RWPE1 (cell line): ENCODE measurements around the gene DMBT1.

ENCODE experiments used
- CTCF ChIA-PET: fragments of 350-600 bp; sonication (Branson Sonifier 250); formaldehyde crosslinking; extraction: SDS; loops from one replicate; lab custom pipeline; 2021; lab: Yijun Ruan, JAX
- POLR2A ChIA-PET: fragments of 400-600 bp; formaldehyde crosslinking; extraction: SDS; loops from one replicate; lab custom pipeline; 2020; ENCODE audit warnings: antibody characterized with exemption; ENCODE audit not compliant: low non-redundant PET; lab: Yijun Ruan, JAX
- DNase-seq: peaks from one replicate; pipeline ENCODE4 v3.0.0; 2012; ENCODE audit warnings: low spot score
- H3K27ac ChIP-seq: fragments of 450-650 bp; 2 replicates; pipeline ENCODE4 v1.5.1; 2017
- TF ChIP-seq, protein P1 (sequence below): fragments of 450-650 bp; conservative IDR thresholded peaks from 2 replicates; pipeline ENCODE4 v1.5.1; 2017; ENCODE audit warnings: low read depth, mild to moderate bottlenecking

Gene DMBT1

DNA sequence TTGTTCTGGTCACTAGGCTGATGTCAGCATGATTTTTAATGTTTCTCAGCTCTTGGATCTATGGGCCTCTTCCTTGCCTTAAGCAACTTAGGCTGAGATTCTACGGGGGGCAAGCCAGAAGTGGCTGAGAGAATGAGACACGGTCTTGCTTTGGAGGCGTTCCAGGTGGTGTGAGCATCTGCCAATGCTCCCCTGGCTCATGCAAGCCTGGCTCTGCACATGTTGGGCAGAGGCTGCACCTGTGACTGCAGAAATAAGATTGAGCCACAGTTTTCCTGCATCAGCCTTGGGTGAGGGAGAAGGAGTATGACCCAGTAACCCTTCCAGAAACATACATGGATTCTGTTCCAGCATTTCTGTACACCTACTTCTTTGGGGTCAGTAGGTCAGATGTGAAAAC lies 97.2 kb downstream of the DMBT1 start:
- no peak overlapping the region for H3K27ac ChIP-seq
- DNase-seq = no peak
- CTCF ChIA-PET = no interaction called here
- TF ChIP-seq, protein P1, sequence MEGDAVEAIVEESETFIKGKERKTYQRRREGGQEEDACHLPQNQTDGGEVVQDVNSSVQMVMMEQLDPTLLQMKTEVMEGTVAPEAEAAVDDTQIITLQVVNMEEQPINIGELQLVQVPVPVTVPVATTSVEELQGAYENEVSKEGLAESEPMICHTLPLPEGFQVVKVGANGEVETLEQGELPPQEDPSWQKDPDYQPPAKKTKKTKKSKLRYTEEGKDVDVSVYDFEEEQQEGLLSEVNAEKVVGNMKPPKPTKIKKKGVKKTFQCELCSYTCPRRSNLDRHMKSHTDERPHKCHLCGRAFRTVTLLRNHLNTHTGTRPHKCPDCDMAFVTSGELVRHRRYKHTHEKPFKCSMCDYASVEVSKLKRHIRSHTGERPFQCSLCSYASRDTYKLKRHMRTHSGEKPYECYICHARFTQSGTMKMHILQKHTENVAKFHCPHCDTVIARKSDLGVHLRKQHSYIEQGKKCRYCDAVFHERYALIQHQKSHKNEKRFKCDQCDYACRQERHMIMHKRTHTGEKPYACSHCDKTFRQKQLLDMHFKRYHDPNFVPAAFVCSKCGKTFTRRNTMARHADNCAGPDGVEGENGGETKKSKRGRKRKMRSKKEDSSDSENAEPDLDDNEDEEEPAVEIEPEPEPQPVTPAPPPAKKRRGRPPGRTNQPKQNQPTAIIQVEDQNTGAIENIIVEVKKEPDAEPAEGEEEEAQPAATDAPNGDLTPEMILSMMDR = no peak
- POLR2A ChIA-PET = no interaction called here

GRCh38 chr10:122658356-122659049 lies 97.9 kb downstream of the DMBT1 start:
- TF ChIP-seq, protein P1 = no peak
- ChIA-PET CTCF (interaction anchor here (0.7 kb wide), 1 partner anchor 12 kb away, joined by 3 read pairs; no protein-coding TSS in a partner anchor), POLR2A (no interaction called here)
- no peak for DNase-seq
- H3K27ac ChIP-seq = no peak overlapping the region

- DNase-seq = no peak
- TF ChIP-seq, protein P1 = no peak
- no peak overlapping the region for H3K27ac ChIP-seq
- CTCF ChIA-PET = no interaction called here
- POLR2A ChIA-PET = no interaction called here
These were observed 98.6 kb downstream of the DMBT1 start for GRCh38 chr10:122659126-122659525.

DNA sequence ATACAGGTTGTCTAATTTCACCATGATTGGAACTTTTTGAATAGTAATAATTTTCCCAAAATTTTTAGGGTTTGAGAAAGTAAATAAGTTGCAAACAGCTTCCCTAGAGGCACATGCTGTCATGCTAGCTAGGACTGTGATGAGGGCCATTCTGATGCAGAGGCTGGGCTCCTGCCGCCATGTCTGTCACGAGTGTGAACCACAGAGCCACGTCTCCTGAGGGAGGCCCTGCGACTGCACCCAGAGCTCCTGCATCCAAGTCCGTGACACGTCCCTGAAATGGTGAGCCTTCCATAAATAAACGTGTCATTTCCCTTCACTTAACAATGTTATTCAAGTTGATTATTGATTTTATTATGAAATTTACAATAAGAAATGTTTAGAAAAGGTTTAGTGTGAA lies 99.1 kb downstream of the DMBT1 start:
- CTCF ChIA-PET = no interaction called here
- H3K27ac ChIP-seq = no peak overlapping the region
- TF ChIP-seq, protein P1 = no peak
- DNase-seq = no peak
- POLR2A ChIA-PET = no interaction called here

- ChIA-PET POLR2A (no interaction called here), CTCF (interaction anchor here (1.1 kb wide), 1 partner anchor 15 kb away, joined by 3 read pairs; no protein-coding TSS in a partner anchor)
- H3K27ac ChIP-seq = no peak overlapping the region
These were observed 100.1 kb downstream of the DMBT1 start for GRCh38 chr10:122660696-122661095.

DNA sequence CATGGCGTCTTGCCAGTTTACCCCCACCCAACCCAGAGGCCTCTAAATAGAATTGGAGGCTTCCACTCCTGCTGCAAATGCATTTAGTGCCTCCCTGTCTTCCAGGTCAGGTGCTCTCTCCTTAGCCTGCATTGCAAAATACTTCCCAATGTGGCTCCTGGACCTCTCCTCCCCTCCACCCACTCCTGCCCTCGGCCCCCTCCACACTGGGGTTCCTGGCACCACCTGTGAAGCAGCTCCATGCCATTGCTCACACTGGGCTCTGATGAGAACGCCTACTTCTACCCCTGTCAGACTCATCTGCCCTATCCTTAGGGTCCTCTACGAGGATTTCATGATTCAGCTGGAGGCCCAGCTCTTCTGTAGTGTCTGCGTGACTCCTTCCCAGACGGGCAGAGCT lies 101.7 kb downstream of the DMBT1 start:
- DNase-seq = no peak
- TF ChIP-seq, protein P1 = no peak
- ChIA-PET POLR2A (no interaction called here), CTCF (interaction anchor here (1.7 kb wide), 1 partner anchor 13 kb away, joined by 7 read pairs; no protein-coding TSS in a partner anchor)
- H3K27ac ChIP-seq = no peak overlapping the region

More at GRCh38 chr10:122660696-122661095, 100.1 kb downstream of the DMBT1 start:
- TF ChIP-seq, protein P1 = no peak
- no peak for DNase-seq
